Left ventricle myocardium inferior (tissue), 1 donor: Measurements from ENCODE around the gene CSAD. TPM values are rescaled to one million over a fixed set of nuclear protein-coding genes. Genes with fewer than 3 reads are reported as not detected.

ENCODE experiments used
- DNase-seq: peaks from one replicate; pipeline ENCODE4 v3.0.0-alpha.2; 2020
- H3K27ac ChIP-seq: fragments of 200-600 bp; replicated peaks from 2 replicates; pipeline ENCODE4 v1.8.0; 2021
- H3K27me3 ChIP-seq: fragments of 200-600 bp; 2 replicates; pipeline ENCODE4 v1.8.0; 2021; ENCODE audit warnings: low read depth
- H3K36me3 ChIP-seq: fragments of 200-600 bp; 2 replicates; pipeline ENCODE4 v1.8.0; 2021
- H3K4me1 ChIP-seq: fragments of 200-600 bp; 2 replicates; pipeline ENCODE4 v1.8.0; 2021
- H3K4me3 ChIP-seq: fragments of 200-600 bp; 2 replicates; pipeline ENCODE4 v1.8.0; 2021; ENCODE audit warnings: mild to moderate bottlenecking, moderate library complexity
- H3K9me3 ChIP-seq: fragments of 200-600 bp; replicated peaks from 2 replicates; pipeline ENCODE4 v1.8.0; 2021
- CTCF ChIP-seq: fragments of 200-600 bp; IDR thresholded peaks from 2 replicates; pipeline ENCODE4 v1.8.0; 2021; ENCODE audit warnings: antibody characterized with exemption, mild to moderate bottlenecking, borderline replicate concordance
- intact Hi-C: fragments of 100-400 bp; cut with micrococcal nuclease; formaldehyde crosslinking; loops from one replicate; pipeline ENCODE4 v1.11.0; 2022
- long read RNA-seq: library from polyadenylated mRNA; unstranded; transcript quantifications from one replicate; pipeline ENCODE4 v2.0.0, GENCODE V29; 2021
- total RNA-seq: library from RNA; stranded (reverse); fragmentation: NEBNext Ultra II Directional; extraction: Animal tissue kit (Norgen Biotek cat#: 25700); gene quantifications from one replicate; pipeline ENCODE4 v1.2.1, GENCODE V29; 2021
- donor health status: DM: no; HTN: yes; CAD: no; lungs with severe emphysema.

CSAD gene
- total RNA-seq, result 12.2 TPM
- long read RNA-seq, partial matches to known transcripts, result 0 of 7 reads
- long read RNA-seq, other reads (novel, unspliced or antisense), result 6 of 7 reads

GRCh38 chr12:53180220-53180930, at the start of gene CSAD, which contains the start of gene ZNF740:
CSAD (minus strand) TSS chr12:53180925; CDS start chr12:53173470, 7,455 bp downstream.
ZNF740 (plus strand) TSS chr12:53180722; CDS start chr12:53181984, 1,262 bp downstream.
- H3K4me3 ChIP-seq, result peak within 1 kb of the TSS; percentile 84
- peaks cover 59% of the 10 kb centered on the region for H3K4me1 ChIP-seq

GRCh38 chr12:53230108-53230845, 49.6 kb upstream of the CSAD start:
- Histone ChIP-seq H3K27ac (no peak overlapping the region), H3K9me3 (no peaks in the 10 kb centered on the region), H3K36me3 (no peaks in the 10 kb centered on the region), H3K27me3 (no peaks in the 10 kb centered on the region), H3K4me1 (peaks cover 42% of the 10 kb centered on the region), H3K4me3 (no peak overlapping the region)
- DNase-seq, result no peak
- no peak for TF ChIP-seq CTCF
- intact Hi-C loops, result no loop called here

More at GRCh38 chr12:53180220-53180930, at the start of gene CSAD, which contains the start of gene ZNF740:
- H3K27ac ChIP-seq, result peak within 1 kb of the TSS; percentile 98
- intact Hi-C loops, result no loop called here
- H3K36me3 ChIP-seq, result peaks cover 36% of the 10 kb centered on the region
- peak; percentile 98 for DNase-seq
- H3K9me3 ChIP-seq, result no peaks in the 10 kb centered on the region
- no peaks in the 10 kb centered on the region for H3K27me3 ChIP-seq
- TF ChIP-seq CTCF, result no peak

- intact Hi-C loops, result no loop called here
- TF ChIP-seq CTCF, result no peak
- no peak overlapping the region for H3K27ac ChIP-seq
These were observed 48.7 kb upstream of the CSAD start for GRCh38 chr12:53229454-53229853.

GRCh38 chr12:53227836-53228235, 47.1 kb upstream of the CSAD start:
- no peak for DNase-seq
- Histone ChIP-seq H3K4me1 (peaks cover 45% of the 10 kb centered on the region), H3K4me3 (no peak overlapping the region)

More at GRCh38 chr12:53229454-53229853, 48.7 kb upstream of the CSAD start:
- no peaks in the 10 kb centered on the region for H3K27me3 ChIP-seq
- no peaks in the 10 kb centered on the region for H3K9me3 ChIP-seq
- no peak overlapping the region for H3K4me3 ChIP-seq
- DNase-seq, result no peak
- H3K36me3 ChIP-seq, result no peaks in the 10 kb centered on the region
- H3K4me1 ChIP-seq, result peaks cover 45% of the 10 kb centered on the region

GRCh38 chr12:53227341-53227740, 46.6 kb upstream of the CSAD start:
- Histone ChIP-seq H3K36me3 (no peaks in the 10 kb centered on the region), H3K9me3 (no peaks in the 10 kb centered on the region), H3K4me1 (peaks cover 45% of the 10 kb centered on the region), H3K27me3 (no peaks in the 10 kb centered on the region), H3K4me3 (no peak overlapping the region), H3K27ac (no peak overlapping the region)
- TF ChIP-seq CTCF, result no peak
- intact Hi-C loops, result no loop called here
- no peak for DNase-seq

More at GRCh38 chr12:53227836-53228235, 47.1 kb upstream of the CSAD start:
- Histone ChIP-seq H3K9me3 (no peaks in the 10 kb centered on the region), H3K27me3 (no peaks in the 10 kb centered on the region), H3K36me3 (no peaks in the 10 kb centered on the region), H3K27ac (no peak overlapping the region)
- intact Hi-C loops, result no loop called here
- no peak for TF ChIP-seq CTCF
